SK-N-SH (cell line): ENCODE measurements around the gene TRAF2. TPM values are rescaled to one million over a fixed set of nuclear protein-coding genes. Genes with fewer than 3 reads are reported as not detected.

Experiments
- CTCF ChIA-PET: fragments of 300-600, 350-600 bp; formaldehyde crosslinking; extraction: SDS; loops from one replicate; lab custom pipeline; 2021; lab: Yijun Ruan, JAX
- POLR2A ChIA-PET: fragments of 350-600 bp; sonication (Branson Sonifier 250); formaldehyde crosslinking; extraction: SDS; loops from one replicate; lab custom pipeline; 2020; ENCODE audit warnings: antibody characterized with exemption, inconsistent platforms; lab: Yijun Ruan, JAX
- DNase-seq: peaks from one replicate; pipeline ENCODE4 v3.0.0; 2012
- H2AFZ ChIP-seq: fragments of 200-600 bp; sonication (generic); 2 replicates; pipeline ENCODE4 v1.8.1; 2016; ENCODE audit warnings: antibody characterized with exemption, mild to moderate bottlenecking, low read depth
- H3F3A ChIP-seq: fragments of 200-600 bp; sonication (generic); replicated peaks from 2 replicates; pipeline ENCODE3; 2016; ENCODE audit warnings: antibody characterized with exemption, mild to moderate bottlenecking; ENCODE audit not compliant: insufficient read depth
- H3K27ac ChIP-seq, 2 experiments: fragments of 200-500 bp in 1 of 2; fragments of 200-600 bp in 1 of 2; sonication (Bioruptor generic) in 1 of 2; sonication (generic), shearing (Covaris generic) in 1 of 2; 2 replicates each; pipeline versions ENCODE4 v1.5.1 to v1.6.1; 2014 to 2016; ENCODE audit warnings: low read depth in 2 of 2, inconsistent platforms in 1 of 2, low read length in 1 of 2, mild to moderate bottlenecking in 1 of 2, mixed read lengths in 1 of 2
- H3K27me3 ChIP-seq: fragments of 200-600 bp; sonication (generic), shearing (Covaris generic); 2 replicates; pipeline ENCODE4 v1.6.1; 2016; ENCODE audit warnings: mixed run types; ENCODE audit not compliant: insufficient read depth
- H3K36me3 ChIP-seq, 2 experiments: fragments of 200-500 bp in 1 of 2; fragments of 200-600 bp in 1 of 2; sonication (Bioruptor generic) in 1 of 2; sonication (generic) in 1 of 2; replicated peaks in 1 of 2; 2 replicates each; pipeline versions ENCODE3 to v1.5.1; 2014 to 2016; ENCODE audit warnings: low read length in 1 of 2, mild to moderate bottlenecking in 1 of 2; ENCODE audit not compliant: insufficient read depth in 2 of 2, control insufficient read depth in 1 of 2
- H3K4me1 ChIP-seq, 2 experiments: fragments of 200-500 bp in 1 of 2; fragments of 200-600 bp in 1 of 2; sonication (Bioruptor generic) in 1 of 2; sonication (generic), shearing (Covaris generic) in 1 of 2; 2 replicates each; pipeline versions ENCODE4 v1.5.1 to v1.6.1; 2014 to 2016; ENCODE audit warnings: low read depth in 1 of 2, low read length in 1 of 2, mixed run types in 1 of 2; ENCODE audit not compliant: insufficient read depth in 2 of 2, control insufficient read depth in 1 of 2
- H3K4me2 ChIP-seq: fragments of 200-600 bp; sonication (generic), shearing (Covaris generic); 2 replicates; pipeline ENCODE4 v1.6.1; 2017; ENCODE audit warnings: mixed run types
- H3K4me3 ChIP-seq, 2 experiments: fragments of 200-500 bp in 1 of 2; fragments of 200-600 bp in 1 of 2; sonication (Bioruptor generic) in 1 of 2; sonication (generic), shearing (Covaris generic) in 1 of 2; 2 replicates each; pipeline versions ENCODE4 v1.5.1 to v1.8.1; 2014 to 2016; ENCODE audit warnings: low read depth in 2 of 2, inconsistent platforms in 1 of 2, low read length in 1 of 2, mild to moderate bottlenecking in 1 of 2, mixed read lengths in 1 of 2, moderate library complexity in 1 of 2
- H3K79me2 ChIP-seq: fragments of 200-600 bp; sonication (generic); 2 replicates; pipeline ENCODE4 v1.8.1; 2017; ENCODE audit warnings: mild to moderate bottlenecking; ENCODE audit not compliant: insufficient read depth
- H3K9ac ChIP-seq: fragments of 200-600 bp; sonication (generic); 2 replicates; pipeline ENCODE4 v1.6.1; 2017; ENCODE audit warnings: mixed run types
- H3K9me2 ChIP-seq: fragments of 200-600 bp; sonication (generic); 2 replicates; pipeline ENCODE4 v1.6.1; 2017; ENCODE audit warnings: mixed run types
- H3K9me3 ChIP-seq: fragments of 200-600 bp; sonication (generic); 2 replicates; pipeline ENCODE4 v1.6.1; 2017; ENCODE audit warnings: mixed run types, mild to moderate bottlenecking, moderate library complexity
- H4K20me1 ChIP-seq: fragments of 200-600 bp; sonication (generic); 2 replicates; pipeline ENCODE4 v1.6.1; 2017; ENCODE audit warnings: mild to moderate bottlenecking, mixed run types; ENCODE audit not compliant: insufficient read depth
- CTCF ChIP-seq: fragments of 200-600 bp; sonication (generic); IDR thresholded peaks from 2 replicates; pipeline ENCODE4 v1.6.1; 2017; ENCODE audit warnings: antibody characterized with exemption, mild to moderate bottlenecking, moderate library complexity
- EZH2phosphoT487 ChIP-seq: fragments of 200-600 bp; sonication (generic); IDR thresholded peaks from 2 replicates; pipeline ENCODE4 v1.6.1; 2017; ENCODE audit warnings: low read depth, mixed run types, mild to moderate bottlenecking, antibody characterized with exemption, moderate library complexity, borderline replicate concordance
- FOSL2 ChIP-seq: IDR thresholded peaks from 2 replicates; pipeline ENCODE4 v1.4.0; 2012; ENCODE audit warnings: low read depth, mild to moderate bottlenecking, moderate library complexity, borderline replicate concordance
- FOXM1 ChIP-seq: IDR thresholded peaks from 2 replicates; pipeline ENCODE4 v1.4.0; 2012; ENCODE audit warnings: low read depth, mild to moderate bottlenecking
- GABPA ChIP-seq: IDR thresholded peaks from 2 replicates; pipeline ENCODE4 v1.4.0; 2012; ENCODE audit warnings: low read depth, mild to moderate bottlenecking
- GATA2 ChIP-seq: sonication (generic); formaldehyde crosslinking; IDR thresholded peaks from 2 replicates; pipeline ENCODE4 v1.5.0; 2020; ENCODE audit warnings: mild to moderate bottlenecking, missing genetic modification reagents
- IRF3 ChIP-seq: fragments of 150-350 bp; IDR thresholded peaks from 2 replicates; pipeline ENCODE4 v1.6.1; 2016; ENCODE audit warnings: mild to moderate bottlenecking, low read depth, low read length
- MAX ChIP-seq: IDR thresholded peaks from 2 replicates; pipeline ENCODE4 v1.4.0; 2012; ENCODE audit warnings: low read depth
- MEF2A ChIP-seq: IDR thresholded peaks from 2 replicates; pipeline ENCODE4 v1.4.0; 2012; ENCODE audit warnings: low read depth, borderline replicate concordance
- NRF1 ChIP-seq: IDR thresholded peaks from 2 replicates; pipeline ENCODE4 v1.6.1; 2012; ENCODE audit warnings: low read depth, mild to moderate bottlenecking, low read length
- PBX3 ChIP-seq: IDR thresholded peaks from 2 replicates; pipeline ENCODE4; 2012
- POLR2AphosphoS5 ChIP-seq: IDR thresholded peaks from 2 replicates; pipeline ENCODE4 v1.6.1; 2012; ENCODE audit warnings: low read depth, low read length
- RAD21 ChIP-seq: IDR thresholded peaks from 2 replicates; pipeline ENCODE4 v1.6.1; 2012; ENCODE audit warnings: mild to moderate bottlenecking, low read length
- RCOR1 ChIP-seq: fragments of 150-350 bp; IDR thresholded peaks from 2 replicates; pipeline ENCODE4 v1.6.1; 2017; ENCODE audit warnings: antibody characterized with exemption, low read length
- RFX5 ChIP-seq: IDR thresholded peaks from 2 replicates; pipeline ENCODE4 v1.6.1; 2012; ENCODE audit warnings: mild to moderate bottlenecking, improper control_type of control experiment, low read length
- TEAD4 ChIP-seq: IDR thresholded peaks from 2 replicates; pipeline ENCODE4 v1.4.0; 2012; ENCODE audit warnings: mild to moderate bottlenecking, borderline replicate concordance; ENCODE audit not compliant: insufficient read depth
- USF1 ChIP-seq: IDR thresholded peaks from 2 replicates; pipeline ENCODE4 v1.4.0; 2012; ENCODE audit warnings: low read depth, borderline replicate concordance
- YY1 ChIP-seq: IDR thresholded peaks from 2 replicates; pipeline ENCODE4 v1.4.0; 2012; ENCODE audit warnings: low read depth, mild to moderate bottlenecking
- WGBS: methylation state at CpG from one replicate; pipeline ENCODE4 v1.1.6; 2017; ENCODE audit warnings: low lambda C conversion rate; 5-methylcytosine and 5-hydroxymethylcytosine counted together
- polyA plus RNA-seq, 3 experiments: library from polyadenylated mRNA; depleted of rRNA; stranded (reverse); fragments of >200 nt; gene quantifications; 2 replicates each; pipeline ENCODE4 v1.2.3, GENCODE V29; 2012

The TRAF2 gene
- polyA plus RNA-seq, 1 of the 3 experiments (the other 2 are of a cell fraction) = 15.4 TPM

- Histone ChIP-seq H3K4me3 (no peak overlapping the region), H3K36me3 (peaks cover under 1 to 27% of the 10 kb centered on the region in 2 experiments), H3K4me2 (no peak overlapping the region), H3K9me3 (no peaks in the 10 kb centered on the region), H3K9ac (no peak overlapping the region), H3K4me1 (no peaks in the 10 kb centered on the region), H3K9me2 (no peaks in the 10 kb centered on the region), H3F3A (peaks cover 13% of the 10 kb centered on the region), H3K27me3 (no peaks in the 10 kb centered on the region), H2AFZ (no peak overlapping the region), H3K27ac (no peak overlapping the region), H3K79me2 (no peaks in the 10 kb centered on the region), H4K20me1 (no peaks in the 10 kb centered on the region)
- WGBS = 89% methylated on average over 3 of the region's 3 CpGs
- no peak for DNase-seq
- no peak for TF ChIP-seq NRF1
- no peak for TF ChIP-seq IRF3
- TF ChIP-seq RAD21 = no peak
- TF ChIP-seq RCOR1 = no peak
- no peak for TF ChIP-seq POLR2AphosphoS5
- no peak for TF ChIP-seq FOSL2
- no peak for TF ChIP-seq TEAD4
- no peak for TF ChIP-seq PBX3
- no peak for TF ChIP-seq RFX5
- no peak for TF ChIP-seq FOXM1
- TF ChIP-seq MAX = no peak
- TF ChIP-seq USF1 = no peak
- TF ChIP-seq YY1 = no peak
- TF ChIP-seq EZH2phosphoT487 = no peak
- no peak for TF ChIP-seq GATA2
- no peak for TF ChIP-seq MEF2A
- TF ChIP-seq GABPA = no peak
- POLR2A ChIA-PET = no interaction called here
- CTCF ChIA-PET = no interaction called here
Measured at GRCh38 chr9:136934277-136934676, 48.0 kb downstream of the TRAF2 start.

GRCh38 chr9:136935651-136936050 is 49.3 kb downstream of the TRAF2 start:
- ChIA-PET CTCF (no interaction called here), POLR2A (no interaction called here)
- Histone ChIP-seq H3K9me3 (no peaks in the 10 kb centered on the region), H4K20me1 (no peaks in the 10 kb centered on the region), H3K4me1 (no peaks in the 10 kb centered on the region), H3K36me3 (peaks cover 15 to 27% of the 10 kb centered on the region in 2 experiments), H3F3A (peaks cover 14% of the 10 kb centered on the region), H3K9ac (no peak overlapping the region), H3K4me3 (no peak overlapping the region), H3K4me2 (no peak overlapping the region), H3K27ac (no peak overlapping the region), H3K79me2 (no peaks in the 10 kb centered on the region), H3K27me3 (no peaks in the 10 kb centered on the region), H3K9me2 (no peaks in the 10 kb centered on the region), H2AFZ (no peak overlapping the region)
- WGBS = 96% methylated on average over 3 of the region's 3 CpGs
- no peak for TF ChIP-seq CTCF
- DNase-seq = no peak
